ENCODE measurements around the gene PSAPL1.

Gene PSAPL1

DNA sequence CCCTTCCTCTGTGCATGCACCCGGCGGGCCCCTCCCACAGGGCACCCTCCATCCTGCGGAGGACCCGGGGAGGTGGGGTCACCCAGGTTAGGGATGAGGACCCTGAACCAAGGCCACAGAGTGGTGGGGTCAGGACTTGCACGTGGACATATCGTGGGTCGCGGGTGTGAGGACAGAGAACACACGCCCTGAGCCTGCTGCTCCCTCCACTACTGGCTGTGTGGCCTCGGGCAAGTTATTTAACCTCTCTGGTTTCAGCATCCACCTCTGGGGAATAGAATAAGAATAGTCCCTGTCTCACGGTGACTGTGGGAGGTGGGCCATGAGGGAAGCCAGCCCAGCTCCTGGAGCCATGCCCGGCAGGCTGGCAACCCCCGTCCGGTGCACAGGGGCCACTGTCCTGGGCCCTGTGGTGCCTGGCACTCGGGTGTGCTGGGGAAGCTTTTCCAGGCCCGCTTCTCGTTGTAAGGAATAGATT, 5.1 kb downstream of the PSAPL1 start:
- no peak for DNase-seq

DNA sequence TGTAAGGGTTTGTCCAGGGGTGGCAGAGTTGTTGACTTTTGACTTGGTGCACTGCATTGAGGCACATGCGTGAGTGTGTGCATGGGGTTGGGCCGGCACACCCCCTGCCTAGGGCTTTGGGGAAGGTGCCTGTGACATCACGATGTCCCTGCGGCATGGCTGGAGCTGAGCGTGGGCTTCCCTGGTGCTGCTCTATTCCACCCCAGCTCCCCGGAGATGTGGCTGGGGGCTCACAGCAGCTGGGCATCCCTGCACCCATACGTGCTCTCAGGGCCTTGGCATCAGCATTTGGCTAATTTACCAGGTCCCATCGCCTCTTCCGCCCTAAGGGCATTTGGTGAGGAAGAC, 5.7 kb downstream of the PSAPL1 start:
- no peak for DNase-seq

DNA sequence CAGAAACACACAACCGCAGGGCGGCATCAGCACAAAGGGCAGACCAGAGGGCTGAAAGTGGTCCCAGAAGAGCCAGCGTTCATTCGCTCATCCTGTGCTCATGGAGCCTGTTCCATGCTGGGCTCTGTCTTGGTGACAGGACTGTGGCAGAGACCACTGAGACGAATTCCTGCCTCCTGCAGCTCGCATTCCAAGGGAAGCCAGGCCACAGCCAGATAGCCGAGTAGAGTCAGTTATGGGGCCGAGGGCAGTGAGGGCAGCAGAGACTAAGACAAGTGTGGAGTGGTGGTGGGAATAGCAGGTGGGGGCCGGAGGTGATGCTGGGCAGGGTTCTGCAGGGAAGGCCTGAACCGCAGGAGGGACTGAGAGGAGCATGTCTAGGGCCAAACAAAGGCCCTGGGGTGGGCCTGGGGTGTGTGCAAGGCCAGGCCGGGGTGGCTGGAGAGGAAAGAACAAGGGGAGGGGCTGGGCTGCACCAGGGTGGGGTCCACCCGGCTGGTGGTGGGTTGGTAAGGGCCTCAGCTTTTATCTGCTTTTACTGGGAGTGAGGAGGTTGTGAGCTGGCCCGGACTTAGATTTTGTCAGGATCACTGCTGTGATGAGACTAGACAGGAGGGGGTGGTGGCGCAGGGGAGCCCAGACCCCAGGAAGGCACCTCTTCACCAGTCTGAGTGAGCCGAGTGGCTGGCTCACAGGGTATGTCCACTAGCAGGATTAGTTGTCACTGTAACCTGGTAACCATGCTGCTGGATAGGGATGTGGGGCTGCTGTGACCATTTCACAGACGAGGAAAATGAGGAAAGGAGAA, 6.3 kb downstream of the PSAPL1 start:
- DNase-seq: no peak

DNA sequence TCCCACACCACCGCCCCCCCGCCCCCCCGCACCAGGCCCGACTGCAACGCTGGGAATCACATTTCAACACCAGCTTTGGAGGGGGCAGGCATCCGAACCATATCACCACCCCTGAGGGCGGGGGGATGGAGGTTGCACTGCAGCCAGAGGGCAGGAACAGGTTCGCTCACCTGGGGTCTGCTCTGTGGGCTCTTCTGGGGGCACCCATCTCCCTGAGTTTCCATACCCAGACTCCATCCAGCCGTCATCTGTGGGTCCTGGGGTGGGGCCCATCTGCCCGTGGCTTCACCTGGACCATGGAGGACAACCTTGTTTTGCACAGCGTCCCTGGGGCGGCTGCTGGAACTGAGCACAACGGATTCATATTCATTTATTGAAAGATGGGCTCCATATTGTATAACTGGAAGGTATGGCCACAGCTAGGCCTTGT, 6.9 kb downstream of the PSAPL1 start:
- no peak for DNase-seq

DNA sequence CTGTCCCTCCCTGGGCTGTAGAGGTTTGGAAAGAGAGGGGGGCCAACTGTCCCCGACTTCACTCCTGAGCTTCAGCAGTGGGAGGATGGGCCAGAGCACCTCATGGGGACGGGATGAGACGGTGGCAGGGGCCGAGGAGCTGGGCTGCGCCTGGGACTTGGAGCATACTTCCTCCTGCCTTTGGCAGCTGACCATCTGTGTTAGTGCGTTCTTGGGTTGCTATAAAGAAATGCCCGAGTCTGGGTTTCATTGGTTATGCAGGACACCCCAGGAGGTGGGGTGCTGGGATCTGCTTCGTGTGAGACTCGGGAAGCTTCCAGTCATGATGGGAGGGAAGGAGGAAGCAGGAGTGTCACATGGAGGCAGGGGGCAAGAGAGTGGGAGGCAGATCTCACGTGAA, 7.4 kb downstream of the PSAPL1 start:
- no peak for DNase-seq

DNA sequence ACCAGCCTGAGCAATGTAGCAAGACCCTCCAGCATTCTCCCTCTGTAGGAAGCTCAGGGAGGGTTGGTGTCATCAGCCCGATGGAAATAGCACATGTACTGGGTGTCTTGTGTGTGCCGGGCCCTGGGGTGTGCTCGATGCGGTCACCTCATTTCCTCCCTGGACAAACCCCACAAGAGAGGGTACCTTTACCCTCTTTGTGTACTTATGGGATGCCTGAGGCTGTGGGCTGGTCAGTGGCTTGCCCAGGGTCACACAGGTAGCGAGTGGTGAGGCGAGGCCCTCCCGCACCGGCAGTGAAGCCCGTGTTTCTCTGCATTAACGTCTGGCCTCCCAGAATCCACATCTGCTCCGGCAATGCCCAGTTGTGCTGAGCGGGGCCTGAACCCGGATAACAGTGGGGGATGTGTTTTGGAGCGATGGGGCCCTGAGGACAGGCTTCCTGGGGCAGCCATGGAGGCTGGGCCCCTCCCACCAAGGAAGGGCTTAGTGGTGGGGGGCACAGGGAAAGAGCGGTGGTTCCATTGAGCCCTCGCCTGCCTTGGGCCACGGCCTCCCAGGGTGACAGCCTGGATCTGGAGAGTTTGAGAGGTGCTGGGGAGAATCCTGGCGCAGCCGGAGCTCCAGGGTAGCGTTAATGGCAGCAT, 8.1 kb downstream of the PSAPL1 start:
- no peak for DNase-seq

DNA sequence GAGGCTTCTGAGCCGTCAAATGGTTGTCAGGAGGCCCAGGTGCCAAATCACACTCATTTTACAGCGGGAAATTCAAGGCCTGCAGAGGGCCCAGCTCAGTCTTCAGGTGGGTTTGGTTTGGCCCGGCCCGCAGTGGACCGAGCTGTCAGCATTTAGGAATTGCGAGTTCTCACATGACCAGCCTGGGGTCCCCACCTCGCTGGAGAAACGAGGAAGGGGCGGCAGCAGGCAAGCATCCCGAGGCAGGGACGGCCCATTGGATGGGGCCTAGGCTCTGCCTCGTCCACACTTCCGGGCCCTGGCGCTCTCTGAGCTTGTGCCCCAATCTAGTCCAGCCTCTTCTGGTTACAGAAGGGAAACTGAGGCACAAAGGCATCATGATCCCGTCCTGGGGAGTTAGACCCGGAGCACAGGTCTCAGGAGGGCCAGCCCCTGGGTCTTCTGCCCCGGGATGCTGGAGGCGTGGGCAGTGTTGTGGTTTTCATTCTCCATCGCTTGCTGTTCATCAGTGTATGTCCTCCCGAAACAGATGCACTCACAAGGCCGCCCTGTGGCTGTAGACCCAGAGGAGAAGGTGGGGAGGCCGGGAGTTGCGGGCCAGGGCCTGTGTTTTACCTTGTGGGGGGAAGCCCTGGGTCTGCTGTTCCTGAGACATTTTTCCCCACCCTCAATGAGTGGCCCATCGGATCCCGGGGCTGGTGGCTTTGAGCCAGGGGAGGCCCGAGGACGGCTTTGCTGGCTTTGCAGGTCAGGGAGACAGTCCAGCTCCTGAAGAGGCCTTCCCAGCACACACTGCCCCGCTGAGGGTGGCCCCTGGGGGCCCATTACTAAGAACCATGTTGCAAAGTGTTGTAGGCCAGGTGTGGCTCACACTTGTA, 8.9 kb downstream of the PSAPL1 start:
- no peak for DNase-seq

DNA sequence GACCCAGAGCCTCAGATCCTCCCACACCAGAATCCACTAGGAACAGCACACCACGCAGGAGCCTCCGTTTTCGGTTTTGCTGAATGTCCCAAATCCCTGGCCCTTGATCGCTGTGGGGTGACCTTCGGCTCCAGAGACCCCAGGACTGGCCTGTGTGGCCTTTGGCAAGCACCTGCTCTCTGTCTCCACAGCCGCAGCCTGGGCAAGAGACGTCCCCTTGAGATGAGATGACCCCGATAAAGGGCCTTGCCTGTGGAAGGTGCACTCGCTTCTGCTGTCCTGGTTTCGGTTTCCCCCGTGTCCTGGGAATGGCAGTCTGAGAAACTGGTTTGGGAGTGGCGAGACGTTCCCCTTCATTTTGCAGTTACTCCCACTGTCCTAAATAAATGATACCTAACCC, 9.6 kb downstream of the PSAPL1 start:
- DNase-seq: no peak

DNA sequence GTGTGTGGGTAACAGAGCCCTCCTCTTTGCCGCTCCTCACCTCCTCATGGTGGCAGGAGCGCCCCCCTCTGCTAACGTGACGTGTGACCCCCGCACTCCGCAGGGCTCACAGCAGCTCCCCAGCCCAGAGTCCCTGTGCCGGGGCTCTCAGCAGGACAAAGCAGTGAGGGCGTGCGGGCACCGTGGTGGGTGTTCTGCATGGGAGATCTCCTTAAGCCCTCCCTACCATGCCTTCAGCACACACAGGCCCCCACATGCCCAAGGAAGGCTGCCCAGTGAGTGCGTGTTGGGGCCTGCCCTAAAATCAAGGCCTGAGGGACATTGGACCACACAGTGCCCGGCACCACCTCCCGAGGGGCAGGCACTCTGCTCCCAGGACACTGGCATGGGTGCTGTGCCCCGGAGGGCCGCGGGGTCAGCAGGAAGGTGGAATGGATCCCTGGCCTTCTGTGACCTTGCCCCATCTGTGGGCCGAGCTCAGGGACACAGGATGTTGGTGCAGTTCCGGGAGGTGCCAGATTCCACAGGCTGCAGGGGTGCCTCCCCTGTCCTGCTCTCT, 10.1 kb downstream of the PSAPL1 start:
- DNase-seq: no peak

DNA sequence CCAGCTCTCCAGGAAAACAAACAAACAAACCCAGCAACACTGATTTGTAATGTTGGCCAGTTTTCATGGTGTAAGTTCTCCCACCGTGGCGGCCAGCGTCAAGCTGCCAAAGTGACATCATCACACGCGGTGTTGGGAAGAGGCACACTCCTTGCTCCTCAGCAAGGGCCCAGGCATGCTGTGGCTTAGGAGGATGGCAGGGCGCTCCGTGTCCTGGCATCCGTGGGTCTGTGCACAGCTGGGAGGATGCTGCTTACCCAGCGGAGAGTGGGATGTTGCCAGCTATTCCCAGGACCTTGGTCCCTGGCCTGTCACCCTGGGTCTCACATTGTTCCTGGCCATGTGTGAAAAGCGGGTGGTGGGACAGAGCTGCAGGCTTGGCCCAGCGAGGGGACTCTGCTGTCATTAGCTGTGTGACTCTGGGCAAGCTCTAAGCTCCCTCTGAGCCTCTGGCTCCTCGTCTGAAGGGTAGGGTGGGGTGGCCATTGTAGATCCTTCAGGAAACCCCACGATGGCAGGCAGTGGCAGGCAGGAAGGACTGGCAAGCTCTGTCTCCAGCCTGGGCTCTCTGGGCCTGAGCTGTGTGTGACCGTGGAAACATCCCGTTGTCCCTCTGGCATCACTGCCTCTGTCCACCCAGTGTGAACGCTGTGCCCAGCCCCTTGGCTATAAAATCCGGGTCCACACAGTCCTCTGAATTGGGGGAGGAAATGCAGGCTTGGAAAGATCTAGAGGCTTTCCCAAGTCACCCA, 10.8 kb downstream of the PSAPL1 start:
- DNase-seq: no peak

DNA sequence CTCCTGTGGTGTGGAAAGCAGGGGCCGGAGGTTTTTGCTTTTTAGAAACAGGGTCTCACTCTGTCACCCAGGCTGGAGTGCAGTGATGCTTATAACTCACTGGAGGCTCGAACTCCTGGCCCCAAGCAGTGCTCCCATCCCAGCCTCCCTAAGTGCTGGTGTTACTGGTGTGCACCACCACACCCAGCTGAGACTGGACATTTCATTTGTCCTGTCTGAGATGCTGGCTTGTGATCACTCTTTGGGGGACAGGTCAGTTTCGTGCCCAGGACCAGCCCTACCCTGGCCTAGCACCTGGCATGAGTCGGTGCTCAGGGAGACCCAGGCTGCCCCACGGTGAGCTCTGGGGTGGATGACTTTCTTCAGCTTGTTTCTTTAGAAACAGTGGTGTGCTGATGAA, 11.3 kb downstream of the PSAPL1 start:
- DNase-seq: no peak

DNA sequence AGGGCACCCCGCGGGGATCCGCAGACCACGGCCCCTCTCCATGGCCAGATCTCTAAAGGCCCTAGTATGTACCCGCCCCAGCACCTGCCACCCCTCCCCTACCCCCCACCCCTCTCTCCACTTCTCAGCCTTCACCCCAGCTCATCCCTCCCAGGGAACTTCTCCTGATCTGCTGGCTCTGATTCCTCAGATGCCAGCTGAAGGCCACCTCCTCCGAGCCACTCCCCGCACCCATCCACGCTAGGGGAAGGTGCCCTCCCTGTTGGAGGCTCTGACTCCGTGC, 11.9 kb downstream of the PSAPL1 start:
- DNase-seq: no peak

DNA sequence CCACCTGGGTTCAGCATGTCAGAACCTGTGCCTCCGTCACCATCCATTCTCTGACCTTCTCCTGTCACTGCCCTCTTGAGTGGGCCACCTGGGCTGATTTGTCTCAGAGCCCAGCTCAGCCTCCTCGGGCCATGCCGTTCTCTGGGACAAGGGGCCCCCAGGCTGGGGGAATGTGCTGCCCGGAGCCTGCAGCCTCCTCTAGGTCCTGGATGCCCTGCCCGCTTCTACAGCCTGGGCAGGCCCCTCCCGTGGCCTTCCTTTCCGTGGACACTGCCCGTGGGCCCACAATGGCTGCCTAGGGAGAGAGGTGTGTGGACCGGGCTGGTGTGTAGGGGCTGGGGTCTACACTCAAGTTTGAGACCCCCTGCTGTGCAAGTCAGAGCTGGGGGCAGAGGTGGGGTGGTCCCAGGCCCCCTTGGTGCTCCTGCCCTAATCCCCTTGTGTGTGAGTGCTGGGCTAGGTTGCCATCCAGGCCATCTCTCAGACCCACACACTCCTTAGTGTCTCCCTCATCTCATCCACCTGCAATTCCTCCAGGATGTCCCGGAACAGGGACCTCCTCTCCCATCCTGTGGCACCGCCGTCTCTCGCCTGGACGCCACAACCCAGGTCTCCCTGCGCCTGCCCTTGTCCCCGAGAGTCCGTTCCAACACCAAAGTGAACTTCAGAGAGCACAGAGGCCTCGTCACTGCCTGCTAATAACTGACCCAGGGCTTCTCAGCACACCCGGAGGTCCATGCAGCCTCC, 12.4 kb downstream of the PSAPL1 start:
- no peak for DNase-seq

DNA sequence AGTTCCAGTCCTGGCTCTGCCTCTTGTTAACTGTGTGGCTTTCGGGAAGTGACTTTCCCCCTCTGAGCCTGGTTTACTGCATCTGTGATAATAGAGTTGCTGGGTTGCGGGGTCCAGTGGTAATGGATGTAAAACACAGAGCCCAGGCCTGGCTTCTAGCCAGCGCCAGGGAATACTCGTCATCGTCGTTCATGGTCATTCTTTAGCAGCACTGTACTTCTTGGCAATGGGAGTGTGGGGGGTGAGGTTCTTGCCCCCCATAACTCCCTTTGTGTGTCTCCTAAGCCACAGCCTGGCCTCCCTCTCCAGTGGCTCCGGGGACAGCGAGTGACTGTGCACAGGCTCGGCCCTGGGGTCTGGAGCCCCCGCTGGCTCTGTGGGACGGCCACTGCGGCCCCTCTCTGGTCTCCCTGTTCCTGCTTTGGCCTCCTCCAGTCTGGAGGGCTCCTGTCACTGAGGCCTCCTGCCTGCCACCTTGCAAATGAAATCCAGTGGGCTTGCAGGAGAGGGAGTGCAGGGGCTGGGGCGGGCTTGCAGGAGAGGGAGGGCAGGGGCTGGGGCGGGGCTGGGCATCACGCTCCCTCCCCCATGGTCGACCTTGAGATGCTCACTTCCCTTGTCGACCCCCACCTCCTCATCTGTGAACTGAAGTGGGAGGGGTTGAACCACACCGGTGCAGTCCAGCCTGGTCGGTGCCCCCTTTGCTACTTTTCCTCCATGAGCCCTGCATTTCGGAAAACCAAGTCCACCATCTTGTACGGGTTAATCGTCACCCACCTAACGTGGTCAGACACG, 13.2 kb downstream of the PSAPL1 start:
- DNase-seq: no peak

DNA sequence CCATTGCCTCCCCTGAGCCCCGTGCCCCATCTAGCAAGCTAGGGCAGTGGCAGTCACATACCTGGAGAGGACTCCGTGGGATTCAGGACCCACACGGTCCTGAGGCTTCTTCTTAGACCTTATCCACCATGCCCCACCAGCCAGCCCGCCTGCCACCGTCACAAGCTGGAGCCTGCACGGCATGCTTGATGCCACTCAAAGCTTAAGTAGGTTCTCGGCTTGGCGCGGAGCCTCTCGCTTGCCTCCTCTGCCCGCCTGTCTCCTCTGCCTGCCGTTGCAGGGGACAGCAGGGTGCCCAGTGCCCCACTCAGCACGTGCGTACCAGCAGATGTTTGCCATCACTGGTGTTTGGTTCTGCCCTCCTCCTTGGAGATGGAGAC, 14.1 kb downstream of the PSAPL1 start:
- no peak for DNase-seq

DNA sequence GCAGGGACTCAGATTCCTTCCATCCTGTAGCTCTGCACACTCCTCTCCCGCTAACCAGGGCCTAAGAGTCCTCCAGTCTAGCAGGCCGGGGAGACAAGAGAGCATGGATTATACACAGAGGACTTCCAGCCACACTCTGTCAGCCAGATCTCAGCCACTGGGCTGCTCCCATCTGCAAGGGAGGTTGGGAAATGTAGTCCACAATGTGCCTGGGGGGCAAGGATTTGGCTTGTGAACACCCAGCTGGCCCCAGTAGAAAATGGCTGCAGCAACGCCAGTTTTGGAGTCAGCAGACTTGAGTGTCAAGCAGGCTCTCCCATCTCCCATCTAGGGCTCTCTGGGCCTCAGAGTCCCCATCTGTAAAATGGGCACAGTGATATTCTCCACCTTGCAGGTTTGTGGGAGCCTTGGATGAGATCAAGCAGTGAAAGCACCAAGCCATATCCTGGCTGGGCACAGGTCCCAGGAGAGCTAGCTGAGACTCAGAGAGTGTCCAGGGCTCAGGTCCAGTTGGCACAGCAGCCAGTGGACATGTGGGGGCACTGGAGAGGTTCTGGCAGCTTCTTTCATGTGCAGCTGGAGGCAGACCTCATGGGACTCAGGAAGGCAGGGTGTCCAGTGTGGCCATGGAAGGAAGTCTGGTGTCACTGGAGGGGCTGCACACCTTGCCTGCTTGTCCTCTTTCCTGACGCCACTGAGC, 14.6 kb downstream of the PSAPL1 start:
- no peak for DNase-seq

DNA sequence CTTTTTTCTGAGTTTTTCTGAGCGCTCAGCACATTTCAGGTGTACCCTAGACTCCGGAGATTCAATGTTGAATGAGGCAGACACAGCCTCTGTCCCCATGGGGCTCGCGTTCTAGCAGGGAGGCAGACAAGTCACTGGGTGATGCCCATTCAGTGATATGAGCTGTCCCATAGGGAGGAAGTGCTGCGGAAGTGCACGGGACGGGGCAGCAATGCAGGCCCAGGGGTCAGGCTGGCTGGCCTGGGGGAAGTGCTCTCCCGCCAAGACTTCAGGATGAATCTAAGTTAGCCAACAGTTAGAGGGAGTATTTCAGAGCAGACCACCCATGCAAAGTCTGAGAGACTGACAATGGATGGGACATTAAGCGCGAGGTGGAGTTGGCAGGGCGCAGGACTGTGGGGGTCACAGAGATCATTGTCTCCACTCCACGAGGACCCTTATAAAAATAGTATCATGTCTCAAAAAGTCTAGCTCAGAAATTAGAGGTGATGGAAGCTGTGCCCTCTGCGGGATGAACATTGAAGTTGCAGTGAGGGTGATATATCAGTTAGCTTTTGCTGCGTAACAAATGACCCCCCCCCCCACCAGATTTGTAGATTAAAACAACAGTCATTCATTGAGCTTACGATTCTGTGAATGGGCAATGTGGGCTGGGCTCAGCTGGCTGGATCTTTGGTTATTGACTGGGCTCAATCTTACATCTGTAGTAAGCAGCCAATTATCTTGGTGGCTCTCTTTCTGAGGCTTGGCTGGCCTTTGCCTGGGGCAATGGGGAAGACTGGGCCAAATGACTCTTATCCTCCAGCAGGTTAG, 16.4 kb downstream of the PSAPL1 start:
- no peak for DNase-seq

DNA sequence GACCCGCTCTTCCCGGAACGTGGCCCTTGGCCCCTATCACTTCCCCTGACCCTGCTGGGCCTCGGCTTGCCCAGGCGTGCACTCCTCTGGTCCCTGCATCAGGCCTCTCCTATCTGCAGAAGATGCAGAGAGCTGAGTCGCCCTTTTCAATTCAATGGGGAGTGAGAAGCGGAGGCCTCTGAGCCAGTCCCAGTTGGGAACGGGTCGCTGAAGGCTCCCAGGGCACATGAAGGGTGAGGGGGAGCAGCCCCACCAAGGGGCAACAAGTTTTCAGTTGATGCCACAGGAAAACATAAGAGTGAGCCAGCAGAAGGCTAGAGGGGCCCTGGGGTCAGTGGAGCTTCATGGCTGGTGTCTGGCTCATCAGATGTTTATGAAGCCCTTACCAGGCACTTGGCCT, 17.1 kb downstream of the PSAPL1 start:
- DNase-seq: no peak

DNA sequence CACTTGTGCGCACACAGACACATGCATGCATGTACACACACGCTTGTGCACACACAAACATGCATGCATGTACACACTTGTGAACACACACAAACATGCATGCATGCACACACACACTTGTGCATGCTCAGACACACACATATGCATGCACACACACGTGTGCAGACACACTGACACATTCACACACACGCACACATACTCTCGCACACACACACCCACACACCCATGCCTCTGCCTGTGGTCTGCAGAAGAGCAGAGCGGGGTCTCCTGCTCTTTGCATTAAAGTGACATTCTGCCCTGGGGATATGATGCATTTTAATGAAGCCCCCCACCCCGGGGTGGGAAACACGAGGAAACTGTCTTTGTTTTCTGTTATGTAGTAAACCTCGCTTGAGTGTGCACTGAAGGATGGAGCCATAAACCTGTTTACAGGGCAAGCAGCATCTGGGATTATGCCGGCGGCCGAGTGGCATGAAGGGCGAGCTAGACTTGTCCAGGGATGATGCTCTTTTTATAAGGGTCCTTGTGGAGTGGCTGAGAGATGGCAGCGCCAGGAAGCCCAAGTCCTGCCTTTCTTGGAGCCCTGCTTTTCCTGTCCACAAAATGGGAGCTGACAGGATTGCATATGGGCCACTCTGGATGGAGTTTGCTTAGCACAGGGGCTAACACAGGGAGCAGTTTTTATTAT, 17.8 kb downstream of the PSAPL1 start:
- no peak for DNase-seq

Measured in RPMI8226 (cell line).